OCI-LY3 (cell line): ENCODE data around the gene HMX2.

Experiments used
- H2AFZ ChIP-seq: fragments of 200-600, 300-600 bp; shearing (Covaris generic); 2 replicates; pipeline ENCODE4 v1.6.0; 2014; ENCODE audit warnings: antibody characterized with exemption, low read depth, low read length
- H3K27ac ChIP-seq: fragments of 200-600, 300-600 bp; sonication (generic); 2 replicates; pipeline ENCODE4 v1.5.1; 2014; ENCODE audit warnings: mild to moderate bottlenecking, low read length, moderate library complexity, mixed read lengths
- H3K27me3 ChIP-seq: fragments of 200-600, 300-600 bp; sonication (generic); 2 replicates; pipeline ENCODE4 v1.6.1; 2014; ENCODE audit warnings: low read depth, low read length, mixed read lengths
- H3K36me3 ChIP-seq: fragments of 200-600, 300-600 bp; sonication (generic); replicated peaks from 2 replicates; pipeline ENCODE3; 2014; ENCODE audit warnings: low read depth, low read length, mixed read lengths
- H3K4me1 ChIP-seq: fragments of 300-600, 200-600 bp; sonication (generic); 2 replicates; pipeline ENCODE4 v1.6.1; 2014; ENCODE audit warnings: low read length, mixed read lengths
- H3K4me2 ChIP-seq: fragments of 200-600, 300-600 bp; sonication (generic); 2 replicates; pipeline ENCODE4 v1.6.1; 2014; ENCODE audit warnings: low read length, mixed read lengths
- H3K4me3 ChIP-seq: fragments of 300-600, 200-600 bp; sonication (generic); 2 replicates; pipeline ENCODE4 v1.5.1; 2014; ENCODE audit warnings: antibody characterized with exemption, mild to moderate bottlenecking, low read length, moderate library complexity
- H3K79me2 ChIP-seq: fragments of 300-600, 200-600 bp; shearing (Covaris generic); 2 replicates; pipeline ENCODE4 v1.6.1; 2014; ENCODE audit warnings: mild to moderate bottlenecking, low read length, mixed read lengths
- H3K9ac ChIP-seq: fragments of 300-600, 200-600 bp; shearing (Covaris generic); 2 replicates; pipeline ENCODE4 v1.6.0; 2014; ENCODE audit warnings: mild to moderate bottlenecking, low read length, moderate library complexity
- H3K9me3 ChIP-seq: fragments of 200-600, 300-600 bp; shearing (Covaris generic); 2 replicates; pipeline ENCODE4 v1.6.1; 2014; ENCODE audit warnings: low read length, mixed read lengths; ENCODE audit not compliant: insufficient read depth
- H4K20me1 ChIP-seq: fragments of 200-600, 300-600 bp; sonication (generic); 2 replicates; pipeline ENCODE4 v1.6.1; 2016; ENCODE audit warnings: low read length, mixed read lengths; ENCODE audit not compliant: insufficient read depth
- EZH2phosphoT487 ChIP-seq: fragments of 200-600 bp; shearing (Covaris generic); IDR thresholded peaks from 2 replicates; pipeline ENCODE4 v1.6.1; 2018; ENCODE audit warnings: antibody characterized with exemption, mixed run types, low read depth
- TF ChIP-seq, protein P1 (sequence below): fragments of 200-600, 300-600 bp; sonication (generic); IDR thresholded peaks from 2 replicates; pipeline ENCODE4 v1.5.1; 2014; ENCODE audit warnings: antibody characterized with exemption, low read length, low read depth

The HMX2 gene

DNA sequence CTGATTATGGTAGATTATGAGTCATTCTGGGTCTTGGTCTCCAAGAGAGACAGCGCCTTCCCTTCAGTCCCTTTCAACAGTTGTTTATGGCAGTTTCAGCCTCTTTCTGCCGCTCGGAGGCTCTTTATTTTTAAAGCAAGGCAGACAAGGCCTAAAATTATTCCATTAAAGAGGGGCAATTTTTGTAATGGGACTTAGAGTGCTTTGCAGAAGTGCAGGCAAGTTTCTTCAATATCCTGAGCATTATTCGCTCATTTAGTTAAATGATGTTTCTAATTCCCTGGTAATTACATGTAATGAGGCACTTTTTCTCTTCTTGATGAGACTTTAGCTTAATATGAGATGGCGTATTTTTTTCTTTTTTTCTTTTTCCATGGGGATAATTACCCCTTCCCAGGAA, 39.8 kb downstream of the HMX2 start:
- no peak overlapping the region for H3K4me3 ChIP-seq
- no peaks in the 10 kb centered on the region for H4K20me1 ChIP-seq
- H3K27ac ChIP-seq = no peak overlapping the region
- no peaks in the 10 kb centered on the region for H3K9me3 ChIP-seq
- peaks cover 30% of the 10 kb centered on the region for H3K36me3 ChIP-seq
- no peaks in the 10 kb centered on the region for H3K4me1 ChIP-seq
- H3K27me3 ChIP-seq = no peaks in the 10 kb centered on the region
- H3K9ac ChIP-seq = no peak overlapping the region
- no peaks in the 10 kb centered on the region for H3K79me2 ChIP-seq
- no peak overlapping the region for H3K4me2 ChIP-seq
- TF ChIP-seq EZH2phosphoT487 = no peak
- TF ChIP-seq, protein P1, sequence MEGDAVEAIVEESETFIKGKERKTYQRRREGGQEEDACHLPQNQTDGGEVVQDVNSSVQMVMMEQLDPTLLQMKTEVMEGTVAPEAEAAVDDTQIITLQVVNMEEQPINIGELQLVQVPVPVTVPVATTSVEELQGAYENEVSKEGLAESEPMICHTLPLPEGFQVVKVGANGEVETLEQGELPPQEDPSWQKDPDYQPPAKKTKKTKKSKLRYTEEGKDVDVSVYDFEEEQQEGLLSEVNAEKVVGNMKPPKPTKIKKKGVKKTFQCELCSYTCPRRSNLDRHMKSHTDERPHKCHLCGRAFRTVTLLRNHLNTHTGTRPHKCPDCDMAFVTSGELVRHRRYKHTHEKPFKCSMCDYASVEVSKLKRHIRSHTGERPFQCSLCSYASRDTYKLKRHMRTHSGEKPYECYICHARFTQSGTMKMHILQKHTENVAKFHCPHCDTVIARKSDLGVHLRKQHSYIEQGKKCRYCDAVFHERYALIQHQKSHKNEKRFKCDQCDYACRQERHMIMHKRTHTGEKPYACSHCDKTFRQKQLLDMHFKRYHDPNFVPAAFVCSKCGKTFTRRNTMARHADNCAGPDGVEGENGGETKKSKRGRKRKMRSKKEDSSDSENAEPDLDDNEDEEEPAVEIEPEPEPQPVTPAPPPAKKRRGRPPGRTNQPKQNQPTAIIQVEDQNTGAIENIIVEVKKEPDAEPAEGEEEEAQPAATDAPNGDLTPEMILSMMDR = no peak
- no peak overlapping the region for H2AFZ ChIP-seq

DNA sequence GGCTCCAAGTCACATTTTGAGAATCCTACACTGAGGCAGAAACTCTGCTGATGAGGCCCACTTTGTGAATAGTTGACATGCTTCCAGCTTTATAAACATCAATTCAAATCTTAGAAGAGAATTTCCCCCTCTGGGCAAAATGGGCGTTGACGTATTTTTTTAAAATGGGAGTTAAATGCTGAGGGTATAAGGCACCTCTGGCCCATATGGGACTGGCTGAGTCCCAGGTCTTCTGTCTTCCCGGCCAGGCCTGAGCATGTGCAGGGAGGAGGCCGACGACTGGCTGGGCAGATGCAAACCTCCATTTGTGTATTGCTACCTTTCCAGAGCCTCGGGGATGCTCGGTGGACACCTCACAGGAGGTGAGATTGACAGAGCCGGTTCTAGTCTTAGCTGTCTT, 44.0 kb downstream of the HMX2 start:
- no peak overlapping the region for H3K4me2 ChIP-seq
- no peaks in the 10 kb centered on the region for H3K4me1 ChIP-seq
- no peak overlapping the region for H2AFZ ChIP-seq
- no peaks in the 10 kb centered on the region for H3K27me3 ChIP-seq
- H3K79me2 ChIP-seq = no peaks in the 10 kb centered on the region
- TF ChIP-seq, protein P1 = no peak
- TF ChIP-seq EZH2phosphoT487 = no peak
- no peaks in the 10 kb centered on the region for H3K9me3 ChIP-seq
- no peak overlapping the region for H3K4me3 ChIP-seq
- H4K20me1 ChIP-seq = no peaks in the 10 kb centered on the region
- H3K36me3 ChIP-seq = peaks cover 4% of the 10 kb centered on the region
- no peak overlapping the region for H3K9ac ChIP-seq
- H3K27ac ChIP-seq = no peak overlapping the region

DNA sequence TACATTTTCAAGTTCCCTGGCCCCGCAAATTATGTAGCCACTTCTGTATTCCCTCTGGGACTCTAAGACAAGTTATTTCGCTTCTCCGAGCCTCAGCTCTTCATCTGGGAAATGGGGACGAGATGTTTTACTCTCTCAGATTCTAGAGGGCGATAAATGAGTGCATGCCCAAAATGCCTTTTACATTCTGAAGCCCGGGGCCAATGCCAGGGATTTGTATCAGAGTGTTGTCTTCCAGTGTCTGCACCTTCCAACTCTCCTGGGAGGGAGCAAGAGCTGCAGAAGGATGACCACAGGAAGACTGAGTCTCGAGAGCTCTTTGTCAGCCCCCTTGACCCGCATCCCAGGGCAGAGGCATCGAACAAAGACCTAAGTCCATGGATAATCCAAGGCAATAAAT, 46.1 kb downstream of the HMX2 start:
- Histone ChIP-seq H3K9ac (no peak overlapping the region), H3K9me3 (no peaks in the 10 kb centered on the region), H3K79me2 (no peaks in the 10 kb centered on the region), H2AFZ (no peak overlapping the region), H3K36me3 (peaks cover 3% of the 10 kb centered on the region), H4K20me1 (no peaks in the 10 kb centered on the region), H3K4me3 (no peak overlapping the region), H3K27ac (no peak overlapping the region), H3K27me3 (no peaks in the 10 kb centered on the region), H3K4me1 (no peaks in the 10 kb centered on the region), H3K4me2 (no peak overlapping the region)
- TF ChIP-seq, protein P1 = no peak
- TF ChIP-seq EZH2phosphoT487 = no peak
